Stimulated activated CD4-positive, alpha-beta T cell treated with anti-CD3 and anti-CD28 coated beads, Interleukin-1b, Interleukin-23, amount 100 ng/mL, for 1 hour (primary cell): ENCODE data around the gene REX1BD.
"Not testable (repeated sequence)": the region's sequence is repeated elsewhere in the genome, so short reads cannot be mapped to it uniquely, and the experiment has no call there.

Experiments used
- DNase-seq, 2 donors: peaks; one replicate each; pipeline ENCODE4 v3.0.0-alpha.2; 2020; ENCODE audit warnings: low read depth in 2 of 2

REX1BD gene

GRCh38 chr19:18588611-18589379 lies at the start of gene REX1BD:
REX1BD (plus strand) TSS chr19:18588798; CDS start chr19:18588802, 4 bp downstream.
- DNase-seq, result peak; percentile 65 to 81

GRCh38 chr19:18539372-18539771 lies 49.2 kb upstream of the REX1BD start:
- DNase-seq, result no peak

GRCh38 chr19:18540200-18540599 lies 48.4 kb upstream of the REX1BD start:
- not testable (repeated sequence) for DNase-seq

- DNase-seq, result no peak
Measured at GRCh38 chr19:18541258-18541991, 47.2 kb upstream of the REX1BD start.

GRCh38 chr19:18541992-18542940 lies 46.3 kb upstream of the REX1BD start:
- DNase-seq, result no peak

- DNase-seq, result peak; percentile 83 to 92
Measured at GRCh38 chr19:18542941-18543813, 45.4 kb upstream of the REX1BD start, which contains the start of gene FKBP8. FKBP8 (minus strand) TSS chr19:18543573; CDS start chr19:18541970, 1,603 bp downstream.

GRCh38 chr19:18543814-18544475 lies 44.7 kb upstream of the REX1BD start:
- DNase-seq, result peak in 1 of 2 donors; percentile 46

- DNase-seq, result no peak
Measured at GRCh38 chr19:18551631-18552030, 37.0 kb upstream of the REX1BD start.

- peak; percentile 90 to 96 for DNase-seq
Measured at GRCh38 chr19:18557411-18558201, 31.0 kb upstream of the REX1BD start, which contains the start of gene KXD1. KXD1 (plus strand) TSS chr19:18557870; CDS start chr19:18562057, 4,187 bp downstream.

GRCh38 chr19:18558202-18558555 lies 30.4 kb upstream of the REX1BD start:
- DNase-seq, result no peak

GRCh38 chr19:18558604-18559003 lies 30.0 kb upstream of the REX1BD start:
- no peak for DNase-seq

GRCh38 chr19:18559685-18560084 lies 28.9 kb upstream of the REX1BD start:
- no peak for DNase-seq

GRCh38 chr19:18562086-18562485 lies 26.5 kb upstream of the REX1BD start:
- DNase-seq, result no peak

- DNase-seq, result no peak
Measured at GRCh38 chr19:18566953-18567352, 21.6 kb upstream of the REX1BD start.

- no peak for DNase-seq
Measured at GRCh38 chr19:18568367-18568766, 20.2 kb upstream of the REX1BD start.

GRCh38 chr19:18571564-18572344 lies 16.8 kb upstream of the REX1BD start, which contains the start of gene UBA52:
UBA52 (plus strand) TSS chr19:18571857; CDS start chr19:18573301, 1,444 bp downstream.
- peak; percentile 94 to 99 for DNase-seq

GRCh38 chr19:18574691-18575291 lies 13.8 kb upstream of the REX1BD start:
- DNase-seq, result no peak

GRCh38 chr19:18576383-18576782 lies 12.2 kb upstream of the REX1BD start:
- DNase-seq, result no peak
